ENCODE results near the gene NFIB. TPM values are rescaled to one million over a fixed set of nuclear protein-coding genes. Genes with fewer than 3 reads are reported as not detected.

Gene NFIB
- total RNA-seq, 2 experiments from 2014 or later = not detected

DNA sequence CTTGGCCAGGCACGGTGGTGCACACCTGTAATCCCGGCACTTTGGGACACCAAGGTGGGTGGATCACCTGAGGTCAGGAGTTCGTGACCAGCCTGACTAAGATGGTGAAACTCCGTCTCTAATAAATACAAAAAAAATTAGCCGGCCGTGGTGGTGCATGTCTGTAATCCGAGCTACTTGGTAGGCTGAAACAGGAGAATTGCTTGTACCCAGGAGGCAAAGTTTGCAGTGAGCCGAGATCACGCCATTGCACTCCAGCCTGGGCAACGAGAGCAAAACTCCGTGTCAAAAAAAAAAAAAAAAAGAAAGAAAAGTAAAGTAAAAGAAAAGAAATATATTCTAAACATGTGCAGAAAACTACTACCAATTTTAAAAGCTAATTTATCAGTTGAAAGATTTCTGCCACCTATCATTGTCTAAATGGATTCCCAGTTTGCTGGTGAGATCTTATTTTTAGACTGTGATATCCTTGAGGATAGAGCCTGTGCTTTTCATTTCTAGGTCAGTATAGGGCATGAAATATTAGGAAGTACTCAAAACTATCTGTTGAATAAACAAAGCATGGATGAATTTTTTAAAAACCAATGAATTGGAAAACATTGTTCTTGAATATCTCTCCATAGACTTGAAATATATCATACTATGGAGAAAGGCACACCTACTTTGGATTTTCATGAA, 86.9 kb downstream of the NFIB start:
- no peak for ATAC-seq
- CTCF ChIA-PET = interaction anchor here (0.6 kb wide), 1 partner anchor 560 kb away, joined by 3 read pairs; no protein-coding TSS in a partner anchor
- no peak for DNase-seq
- Mint-ChIP-seq H3K4me1 (no peaks in the 10 kb centered on the region), H3K27me3 (peaks cover 4% of the 10 kb centered on the region), H3K9me3 (ENCODE audit: low read depth) (no peaks in the 10 kb centered on the region), H3K27ac (no peak overlapping the region), H3K36me3 (ENCODE audit: low read depth) (no peaks in the 10 kb centered on the region), H3K4me3 (no peak overlapping the region)
- POLR2A ChIA-PET = no interaction called here
- intact Hi-C loops (cut with DNase I, micrococcal nuclease) = no loop called here

DNA sequence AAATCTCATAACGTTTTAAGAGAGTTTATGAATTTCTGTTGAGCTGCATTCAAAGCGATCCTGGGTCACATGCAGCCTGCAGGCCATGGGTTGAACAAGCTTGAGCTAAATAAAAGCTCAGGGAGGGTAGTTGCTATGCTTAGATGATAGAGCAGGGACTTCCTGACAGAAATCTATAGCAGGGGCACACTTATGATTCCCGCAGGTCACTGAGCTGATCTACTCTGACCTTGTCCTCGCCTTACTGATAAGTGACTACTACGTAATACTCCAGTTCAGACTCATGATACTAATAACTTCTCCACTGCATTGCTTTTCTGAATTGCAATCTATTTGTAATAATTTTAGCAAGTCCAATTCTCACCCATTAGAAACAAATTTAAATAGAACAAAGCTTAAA, 90.9 kb downstream of the NFIB start:
- H3K36me3 Mint-ChIP-seq (ENCODE audit: low read depth) = no peaks in the 10 kb centered on the region
- H3K9me3 Mint-ChIP-seq (ENCODE audit: low read depth) = no peaks in the 10 kb centered on the region
- no peak for ATAC-seq
- ChIA-PET CTCF (interaction anchor here (0.9 kb wide), 1 partner anchor 131 kb away, joined by 3 read pairs; no protein-coding TSS in a partner anchor), POLR2A (no interaction called here)
- intact Hi-C loops (cut with DNase I, micrococcal nuclease) = no loop called here
- H3K27ac Mint-ChIP-seq = no peak overlapping the region
- no peaks in the 10 kb centered on the region for H3K4me1 Mint-ChIP-seq
- no peak overlapping the region for H3K4me3 Mint-ChIP-seq
- DNase-seq = no peak
- peaks cover 5% of the 10 kb centered on the region for H3K27me3 Mint-ChIP-seq

DNA sequence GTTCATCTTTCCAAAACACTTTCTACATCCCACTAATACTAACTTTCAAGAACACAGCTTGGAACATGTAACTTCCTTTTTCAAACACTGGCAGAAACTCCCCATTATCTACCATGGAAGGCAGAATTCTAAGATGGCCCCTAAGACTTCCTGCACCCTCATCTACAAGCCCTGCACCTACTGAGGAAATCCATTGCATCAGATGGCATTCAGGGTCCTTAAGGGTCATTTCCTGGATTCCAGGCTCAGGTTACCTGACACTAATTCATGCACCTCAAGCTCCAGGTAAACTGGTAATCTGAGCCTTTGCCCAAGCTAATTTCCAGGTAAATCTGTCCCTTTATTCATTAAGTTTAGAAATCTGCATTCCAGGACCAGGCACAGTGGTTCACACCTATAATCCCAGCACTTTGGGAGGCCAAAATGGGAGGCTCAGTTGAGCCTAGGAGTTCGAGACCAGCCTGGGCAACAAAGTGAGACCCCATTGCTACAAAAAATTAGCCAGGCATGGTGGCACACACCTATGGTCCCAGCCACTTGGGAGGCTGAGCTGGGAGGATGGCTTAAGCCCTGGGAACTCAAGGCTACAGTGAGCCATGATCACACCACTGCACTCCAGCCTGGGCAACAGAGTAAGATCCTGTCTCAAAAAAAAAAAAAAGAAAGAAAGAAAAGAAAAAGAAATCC, 91.6 kb downstream of the NFIB start:
- intact Hi-C loops (cut with DNase I, micrococcal nuclease) = no loop called here
- CTCF ChIA-PET = interaction anchor here (0.6 kb wide), 1 partner anchor 338 kb away, joined by 3 read pairs; no protein-coding TSS in a partner anchor
- H3K4me3 Mint-ChIP-seq = no peak overlapping the region

DNA sequence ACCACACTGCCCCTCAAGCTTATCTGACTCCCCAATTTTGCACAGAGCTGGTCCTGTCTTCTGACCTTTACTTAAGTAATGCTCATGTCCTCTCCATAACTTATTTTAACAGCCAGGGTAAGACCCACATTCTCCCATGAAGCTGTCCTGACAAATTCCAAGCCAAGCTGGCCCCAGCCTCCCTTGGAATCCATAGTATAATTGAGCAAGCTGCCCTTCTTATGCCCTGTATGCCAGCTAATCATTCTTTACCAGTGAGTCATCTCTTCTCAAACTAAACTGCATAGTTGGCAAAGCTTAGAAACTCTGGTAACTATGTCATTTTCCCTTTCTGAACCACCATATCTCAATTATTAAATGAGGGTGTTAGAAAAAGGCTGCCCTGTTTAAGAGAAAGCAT, 92.4 kb downstream of the NFIB start:
- CTCF ChIA-PET = interaction anchor here (0.6 kb wide), 1 partner anchor 337 kb away, joined by 3 read pairs; no protein-coding TSS in a partner anchor
- Mint-ChIP-seq H3K4me3 (no peak overlapping the region), H3K27me3 (peaks cover 8% of the 10 kb centered on the region), H3K9me3 (ENCODE audit: low read depth) (no peaks in the 10 kb centered on the region), H3K36me3 (ENCODE audit: low read depth) (no peaks in the 10 kb centered on the region), H3K4me1 (no peaks in the 10 kb centered on the region), H3K27ac (no peak overlapping the region)
- POLR2A ChIA-PET = no interaction called here
- no peak for ATAC-seq
- no peak for DNase-seq
- intact Hi-C loops (cut with DNase I, micrococcal nuclease) = no loop called here

More for the DNA sequence above, 91.6 kb downstream of the NFIB start:
- no peak overlapping the region for H3K27ac Mint-ChIP-seq
- POLR2A ChIA-PET = no interaction called here
- no peaks in the 10 kb centered on the region for H3K36me3 Mint-ChIP-seq (ENCODE audit: low read depth)
- ATAC-seq (no peak), DNase-seq (no peak)
- H3K9me3 Mint-ChIP-seq (ENCODE audit: low read depth) = no peaks in the 10 kb centered on the region
- H3K27me3 Mint-ChIP-seq = peaks cover 8% of the 10 kb centered on the region
- H3K4me1 Mint-ChIP-seq = no peaks in the 10 kb centered on the region

DNA sequence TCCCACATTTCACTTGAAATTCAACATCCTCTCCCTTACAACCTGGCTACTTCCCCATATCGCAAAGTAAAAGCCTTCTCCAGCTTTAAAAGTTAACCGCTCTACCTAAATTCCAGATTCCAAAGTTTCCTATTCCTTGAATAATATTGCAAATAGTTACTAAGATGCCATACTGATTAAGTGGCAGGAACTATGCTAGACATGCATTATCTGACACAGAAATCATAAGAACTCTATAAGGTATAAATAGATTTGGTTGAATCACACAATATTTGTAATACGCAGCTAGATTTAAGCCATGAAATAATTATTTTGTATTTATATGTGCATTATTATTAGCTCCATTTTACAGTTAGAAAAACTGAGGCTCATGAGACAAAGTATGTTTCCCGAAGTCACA, 92.8 kb downstream of the NFIB start:
- Mint-ChIP-seq H3K27ac (no peak overlapping the region), H3K36me3 (ENCODE audit: low read depth) (no peaks in the 10 kb centered on the region), H3K27me3 (peaks cover 10% of the 10 kb centered on the region), H3K4me3 (no peak overlapping the region), H3K4me1 (no peaks in the 10 kb centered on the region), H3K9me3 (ENCODE audit: low read depth) (no peaks in the 10 kb centered on the region)
- CTCF ChIA-PET = no interaction called here
- intact Hi-C loops (cut with DNase I, micrococcal nuclease) = no loop called here
- POLR2A ChIA-PET = no interaction called here
- ATAC-seq (no peak), DNase-seq (no peak)

DNA sequence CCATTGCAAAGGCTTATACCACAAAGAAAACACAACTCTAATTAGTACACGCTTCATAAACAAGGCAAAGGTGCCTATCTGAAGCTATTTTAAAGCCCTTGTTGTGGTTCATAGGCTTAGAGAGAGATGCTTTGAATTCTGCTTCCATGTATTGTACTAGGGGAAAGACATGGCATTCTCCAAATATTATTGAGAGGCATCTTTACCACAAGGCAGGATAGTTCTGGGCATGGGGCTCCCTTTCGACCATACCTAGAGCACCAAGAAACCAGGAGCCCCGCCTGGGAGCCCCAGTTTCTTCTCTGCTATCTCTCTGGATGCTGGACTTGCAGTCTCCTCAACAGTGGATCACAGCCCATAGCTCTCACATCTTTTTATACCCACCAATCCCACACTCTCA, 93.7 kb downstream of the NFIB start:
- ChIA-PET POLR2A (no interaction called here), CTCF (no interaction called here)

DNA sequence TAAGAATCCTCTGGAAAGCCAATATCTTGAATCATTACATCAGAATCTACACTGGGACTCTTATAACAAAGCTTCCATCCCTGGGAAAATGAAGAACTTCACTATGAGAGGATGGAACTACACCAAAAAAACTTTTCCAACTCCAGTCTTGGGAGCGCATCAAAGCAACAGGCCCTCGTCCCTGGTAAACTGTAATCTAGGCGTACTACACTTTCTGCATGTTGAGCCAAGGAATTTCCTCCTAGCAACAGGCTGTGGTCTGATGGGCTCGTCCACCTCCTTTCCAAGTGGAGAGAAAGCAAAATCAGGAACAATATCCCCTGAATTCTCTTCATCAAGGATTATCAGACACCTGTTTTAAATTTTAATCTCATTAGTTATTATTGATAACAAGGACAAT, 94.1 kb downstream of the NFIB start:
- intact Hi-C loops (cut with DNase I, micrococcal nuclease) = no loop called here
- ChIA-PET POLR2A (no interaction called here), CTCF (interaction anchor here (0.6 kb wide), 1 partner anchor 39 kb away, joined by 3 read pairs; no protein-coding TSS in a partner anchor)
- DNase-seq = no peak
- Mint-ChIP-seq H3K4me1 (no peaks in the 10 kb centered on the region), H3K27me3 (peaks cover 10% of the 10 kb centered on the region), H3K36me3 (ENCODE audit: low read depth) (no peaks in the 10 kb centered on the region), H3K9me3 (ENCODE audit: low read depth) (no peaks in the 10 kb centered on the region), H3K4me3 (no peak overlapping the region), H3K27ac (no peak overlapping the region)
- ATAC-seq = no peak

More for the DNA sequence above, 93.7 kb downstream of the NFIB start:
- intact Hi-C loops (cut with DNase I, micrococcal nuclease) = no loop called here
- DNase-seq = no peak
- H3K36me3 Mint-ChIP-seq (ENCODE audit: low read depth) = no peaks in the 10 kb centered on the region
- no peak for ATAC-seq
- H3K4me1 Mint-ChIP-seq = no peaks in the 10 kb centered on the region
- H3K4me3 Mint-ChIP-seq = no peak overlapping the region
- H3K9me3 Mint-ChIP-seq (ENCODE audit: low read depth) = no peaks in the 10 kb centered on the region
- no peak overlapping the region for H3K27ac Mint-ChIP-seq
- H3K27me3 Mint-ChIP-seq = peaks cover 10% of the 10 kb centered on the region

DNA sequence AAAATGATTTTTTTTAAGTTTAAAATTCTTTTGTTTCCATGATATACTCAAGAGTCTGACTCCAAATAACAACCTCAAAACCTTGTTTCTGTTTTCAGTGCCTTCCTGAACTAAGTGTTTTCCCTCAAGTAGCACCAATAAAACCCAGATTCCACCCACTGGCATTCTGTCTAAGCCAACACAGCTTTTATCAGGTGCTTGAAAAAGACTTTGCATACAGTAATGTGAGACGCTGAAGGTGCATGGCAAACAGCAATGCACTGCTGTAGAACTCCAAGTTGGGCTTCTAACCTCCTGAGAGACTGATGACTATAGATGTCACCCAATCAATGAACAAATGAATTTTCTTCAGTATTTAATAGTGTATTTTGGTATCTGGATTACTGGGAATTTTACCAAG, 95.7 kb downstream of the NFIB start:
- intact Hi-C loops (cut with DNase I, micrococcal nuclease) = no loop called here
- Mint-ChIP-seq H3K4me1 (no peaks in the 10 kb centered on the region), H3K36me3 (ENCODE audit: low read depth) (no peaks in the 10 kb centered on the region), H3K4me3 (no peak overlapping the region), H3K27me3 (peaks cover 14% of the 10 kb centered on the region), H3K9me3 (ENCODE audit: low read depth) (no peaks in the 10 kb centered on the region), H3K27ac (no peak overlapping the region)
- ChIA-PET POLR2A (no interaction called here), CTCF (no interaction called here)
- no peak for DNase-seq
- ATAC-seq = no peak

DNA sequence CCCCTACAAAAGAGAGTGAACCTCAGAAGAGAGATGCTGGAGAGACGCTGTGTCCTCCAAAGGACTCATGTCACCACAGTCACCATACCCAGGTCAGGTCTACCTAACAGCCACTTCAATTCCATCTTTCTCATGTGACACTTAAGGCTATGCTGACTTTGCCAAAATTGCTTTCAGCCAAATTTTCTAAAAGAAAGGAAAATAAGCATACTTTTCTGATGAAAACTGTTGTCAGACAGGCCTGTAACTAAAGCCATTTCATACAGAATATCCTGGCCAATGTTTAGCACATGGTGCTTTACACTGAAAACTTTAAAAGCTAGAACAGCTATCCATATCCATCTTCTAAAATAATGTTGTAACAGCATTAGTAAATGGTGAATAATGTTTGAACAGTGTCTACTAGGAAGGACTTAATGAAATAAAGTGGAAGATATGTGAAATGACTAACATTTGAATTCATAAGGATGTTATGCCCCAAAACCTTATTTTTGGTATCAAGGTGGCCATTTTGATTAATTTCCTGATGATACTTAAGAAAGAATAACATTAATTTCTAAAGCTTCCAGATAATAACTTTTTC, 97.2 kb downstream of the NFIB start:
- no peak for ATAC-seq
- Mint-ChIP-seq H3K4me3 (no peak overlapping the region), H3K27ac (no peak overlapping the region), H3K9me3 (ENCODE audit: low read depth) (no peaks in the 10 kb centered on the region), H3K4me1 (no peaks in the 10 kb centered on the region), H3K27me3 (peaks cover 14% of the 10 kb centered on the region), H3K36me3 (ENCODE audit: low read depth) (no peaks in the 10 kb centered on the region)
- POLR2A ChIA-PET = no interaction called here
- CTCF ChIA-PET = no interaction called here
- no peak for DNase-seq
- intact Hi-C loops (cut with DNase I, micrococcal nuclease) = no loop called here

DNA sequence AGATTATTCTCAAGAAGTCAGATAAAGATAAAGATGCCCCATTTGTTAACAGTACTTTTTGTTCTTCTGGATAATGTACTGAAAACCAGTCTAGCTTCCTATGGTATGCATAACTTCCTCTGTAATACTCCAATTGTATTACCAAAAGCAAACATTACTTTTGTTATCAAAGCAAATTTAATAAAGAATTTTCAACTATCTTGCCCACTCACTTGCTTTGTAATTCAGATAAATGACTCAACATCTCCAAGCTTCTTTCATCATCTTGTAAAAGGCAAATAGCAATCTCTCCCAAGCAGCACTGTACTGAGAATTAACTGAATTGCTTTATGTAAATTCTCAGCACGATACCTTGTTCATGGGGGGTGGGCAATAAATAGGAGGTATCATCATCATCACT, 98.3 kb downstream of the NFIB start:
- ChIA-PET POLR2A (interaction anchor here (0.6 kb wide), 1 partner anchor 796 kb away, joined by 4 read pairs; no protein-coding TSS in a partner anchor), CTCF (no interaction called here)
- H3K27me3 Mint-ChIP-seq = peaks cover 14% of the 10 kb centered on the region
- no peak overlapping the region for H3K27ac Mint-ChIP-seq
- no peaks in the 10 kb centered on the region for H3K9me3 Mint-ChIP-seq (ENCODE audit: low read depth)
- ATAC-seq (no peak), DNase-seq (no peak)
- H3K4me1 Mint-ChIP-seq = no peaks in the 10 kb centered on the region
- no peaks in the 10 kb centered on the region for H3K36me3 Mint-ChIP-seq (ENCODE audit: low read depth)
- H3K4me3 Mint-ChIP-seq = no peak overlapping the region
- intact Hi-C loops (cut with DNase I, micrococcal nuclease) = no loop called here

DNA sequence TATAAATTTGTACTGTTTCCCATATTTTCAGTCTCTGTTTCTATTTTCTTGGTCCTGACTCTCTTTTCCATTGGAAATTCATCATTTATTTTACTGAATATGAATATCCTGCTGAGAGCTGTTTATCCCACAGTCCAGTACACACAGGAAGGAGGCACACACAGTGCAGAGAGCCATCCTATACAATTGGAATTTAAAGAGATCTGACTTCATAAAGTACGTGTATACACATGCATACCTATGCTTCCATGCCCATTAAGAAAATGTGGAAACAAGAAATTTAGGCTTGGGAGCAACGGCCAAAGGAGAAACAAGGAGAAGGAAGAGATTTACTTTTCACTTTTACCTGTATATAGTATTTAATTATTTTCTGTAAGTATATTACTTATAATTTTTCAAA, 99.2 kb downstream of the NFIB start:
- CTCF ChIA-PET = interaction anchor here (0.9 kb wide), 1 partner anchor 10 kb away, joined by 3 read pairs; no protein-coding TSS in a partner anchor
- POLR2A ChIA-PET = no interaction called here
- Mint-ChIP-seq H3K9me3 (ENCODE audit: low read depth) (no peaks in the 10 kb centered on the region), H3K4me3 (no peak overlapping the region), H3K4me1 (no peaks in the 10 kb centered on the region), H3K27me3 (peaks cover 14% of the 10 kb centered on the region), H3K27ac (no peak overlapping the region), H3K36me3 (ENCODE audit: low read depth) (no peaks in the 10 kb centered on the region)
- no peak for DNase-seq
- intact Hi-C loops (cut with DNase I, micrococcal nuclease) = no loop called here
- ATAC-seq = no peak

Data from activated CD4-positive, alpha-beta T cell treated with anti-CD3 and anti-CD28 coated beads for 36 hours (primary cell).